Measurements from ENCODE around the gene CADPS2. TPM values are rescaled to one million over a fixed set of nuclear protein-coding genes. Genes with fewer than 3 reads are reported as not detected.
A peak's percentile ranks its signal among the peaks of the same experiment; 100 is the strongest.

CADPS2 gene
- total RNA-seq, 1 donor from 2014 or later, result 4.3 TPM

- H3K9me3 Mint-ChIP-seq (ENCODE audit: low read depth), result no peaks in the 10 kb centered on the region
- TF ChIP-seq, protein P1, sequence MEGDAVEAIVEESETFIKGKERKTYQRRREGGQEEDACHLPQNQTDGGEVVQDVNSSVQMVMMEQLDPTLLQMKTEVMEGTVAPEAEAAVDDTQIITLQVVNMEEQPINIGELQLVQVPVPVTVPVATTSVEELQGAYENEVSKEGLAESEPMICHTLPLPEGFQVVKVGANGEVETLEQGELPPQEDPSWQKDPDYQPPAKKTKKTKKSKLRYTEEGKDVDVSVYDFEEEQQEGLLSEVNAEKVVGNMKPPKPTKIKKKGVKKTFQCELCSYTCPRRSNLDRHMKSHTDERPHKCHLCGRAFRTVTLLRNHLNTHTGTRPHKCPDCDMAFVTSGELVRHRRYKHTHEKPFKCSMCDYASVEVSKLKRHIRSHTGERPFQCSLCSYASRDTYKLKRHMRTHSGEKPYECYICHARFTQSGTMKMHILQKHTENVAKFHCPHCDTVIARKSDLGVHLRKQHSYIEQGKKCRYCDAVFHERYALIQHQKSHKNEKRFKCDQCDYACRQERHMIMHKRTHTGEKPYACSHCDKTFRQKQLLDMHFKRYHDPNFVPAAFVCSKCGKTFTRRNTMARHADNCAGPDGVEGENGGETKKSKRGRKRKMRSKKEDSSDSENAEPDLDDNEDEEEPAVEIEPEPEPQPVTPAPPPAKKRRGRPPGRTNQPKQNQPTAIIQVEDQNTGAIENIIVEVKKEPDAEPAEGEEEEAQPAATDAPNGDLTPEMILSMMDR (IDR thresholded peaks at IDR 0.05; ENCODE audit: unreplicated experiment), result no peak
- H3K36me3 Mint-ChIP-seq (ENCODE audit: insufficient read depth), result no peaks in the 10 kb centered on the region
- no peak overlapping the region for H3K4me3 Mint-ChIP-seq (ENCODE audit: low read depth)
- no peak for DNase-seq (ENCODE audit: low spot score, unreplicated experiment)
- no peak overlapping the region for H3K27ac Mint-ChIP-seq
- H3K4me1 Mint-ChIP-seq (ENCODE audit: low read depth), result peaks cover 1% of the 10 kb centered on the region
- no peaks in the 10 kb centered on the region for H3K27me3 Mint-ChIP-seq
Observed at GRCh38 chr7:122457969-122458368, 428.3 kb downstream of the CADPS2 start.

DNA sequence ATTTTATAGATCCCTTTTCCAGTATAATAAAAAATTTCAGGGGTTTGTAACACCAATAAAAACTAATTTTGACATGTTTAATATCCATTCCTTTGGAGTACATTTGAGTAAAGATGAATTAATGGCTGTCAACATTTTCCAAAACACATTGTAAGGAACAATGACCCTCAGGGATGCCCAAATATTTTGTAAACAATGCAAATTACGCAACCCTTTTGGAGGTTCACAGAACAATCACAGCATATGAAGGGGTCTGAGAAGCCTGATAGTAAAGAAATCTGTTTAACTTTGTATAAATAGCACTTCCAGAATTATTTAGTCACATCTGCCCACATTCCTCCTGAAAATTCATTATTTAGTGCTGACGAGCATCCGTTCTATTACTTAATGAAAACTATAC, 428.9 kb downstream of the CADPS2 start:
- Mint-ChIP-seq H3K27ac (no peak overlapping the region), H3K9me3 (ENCODE audit: low read depth) (no peaks in the 10 kb centered on the region), H3K36me3 (ENCODE audit: insufficient read depth) (no peaks in the 10 kb centered on the region), H3K27me3 (no peaks in the 10 kb centered on the region), H3K4me1 (ENCODE audit: low read depth) (peaks cover 1% of the 10 kb centered on the region), H3K4me3 (ENCODE audit: low read depth) (no peak overlapping the region)
- DNase-seq (ENCODE audit: low spot score, unreplicated experiment), result no peak
- TF ChIP-seq, protein P1 (IDR thresholded peaks at IDR 0.05; ENCODE audit: unreplicated experiment), result no peak

DNA sequence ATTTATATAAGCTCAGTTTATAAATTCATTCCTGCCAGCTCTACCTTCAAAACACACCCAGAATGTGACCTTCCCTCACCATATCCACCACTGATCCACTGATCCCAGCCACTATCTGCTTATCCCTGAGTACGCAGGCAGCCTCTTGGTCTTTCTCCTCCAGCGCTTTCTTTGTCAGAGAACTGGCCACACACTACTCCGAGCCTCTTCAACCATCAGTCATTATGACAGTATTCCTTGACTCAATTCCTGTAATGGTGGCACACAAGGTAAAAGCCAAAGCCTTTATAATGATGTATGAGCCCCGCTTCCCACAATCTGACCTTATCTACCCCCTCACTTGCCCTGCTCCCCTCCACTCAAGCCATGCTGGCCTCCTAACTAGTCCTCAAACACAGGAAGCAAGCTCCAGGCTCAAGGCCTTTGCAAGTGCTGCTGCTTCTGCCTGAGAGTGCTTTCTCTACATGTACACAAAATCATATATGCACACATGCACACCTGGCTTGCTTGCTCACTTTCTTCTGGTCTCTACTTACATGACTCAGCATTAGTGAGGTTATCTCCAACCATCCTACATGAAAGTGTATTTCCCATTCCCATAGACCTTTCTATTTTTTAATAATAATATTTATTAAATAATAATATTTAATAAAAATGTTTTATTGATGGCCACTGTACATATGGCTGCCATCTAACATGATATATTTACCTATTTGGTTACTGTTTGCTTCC, 431.3 kb downstream of the CADPS2 start:
- Mint-ChIP-seq H3K27ac (peak overlapping the region; percentile 58), H3K9me3 (ENCODE audit: low read depth) (no peaks in the 10 kb centered on the region), H3K4me3 (ENCODE audit: low read depth) (no peak overlapping the region), H3K4me1 (ENCODE audit: low read depth) (peaks cover 1% of the 10 kb centered on the region), H3K36me3 (ENCODE audit: insufficient read depth) (no peaks in the 10 kb centered on the region), H3K27me3 (no peaks in the 10 kb centered on the region)
- TF ChIP-seq, protein P1 (IDR thresholded peaks at IDR 0.05; ENCODE audit: unreplicated experiment), result no peak
- no peak for DNase-seq (ENCODE audit: low spot score, unreplicated experiment)

- Mint-ChIP-seq H3K27ac (no peak overlapping the region), H3K27me3 (no peaks in the 10 kb centered on the region), H3K36me3 (ENCODE audit: insufficient read depth) (no peaks in the 10 kb centered on the region), H3K4me1 (ENCODE audit: low read depth) (no peaks in the 10 kb centered on the region), H3K4me3 (ENCODE audit: low read depth) (no peak overlapping the region), H3K9me3 (ENCODE audit: low read depth) (no peaks in the 10 kb centered on the region)
- no peak for DNase-seq (ENCODE audit: low spot score, unreplicated experiment)
- TF ChIP-seq, protein P1 (IDR thresholded peaks at IDR 0.05; ENCODE audit: unreplicated experiment), result no peak
Observed at GRCh38 chr7:122453432-122453831, 432.8 kb downstream of the CADPS2 start.

GRCh38 chr7:122448893-122449589, 437.2 kb downstream of the CADPS2 start:
- H3K4me3 Mint-ChIP-seq (ENCODE audit: low read depth), result no peak overlapping the region
- no peaks in the 10 kb centered on the region for H3K4me1 Mint-ChIP-seq (ENCODE audit: low read depth)
- no peak for DNase-seq (ENCODE audit: low spot score, unreplicated experiment)
- no peaks in the 10 kb centered on the region for H3K27me3 Mint-ChIP-seq
- no peaks in the 10 kb centered on the region for H3K9me3 Mint-ChIP-seq (ENCODE audit: low read depth)
- no peak overlapping the region for H3K27ac Mint-ChIP-seq
- no peaks in the 10 kb centered on the region for H3K36me3 Mint-ChIP-seq (ENCODE audit: insufficient read depth)
- TF ChIP-seq, protein P1 (IDR thresholded peaks at IDR 0.05; ENCODE audit: unreplicated experiment), result no peak

All from progenitor cell of endocrine pancreas (in vitro differentiated cells).